Activated gamma-delta T cell treated with anti-CD3 and anti-CD28 coated beads, Interleukin-2, amount 50 U/mL, for 16 hours (primary cell): ENCODE results near the gene FLCN.
"Not testable (repeated sequence)": the region's sequence is repeated elsewhere in the genome, so short reads cannot be mapped to it uniquely, and the experiment has no call there.

Experiments used
- DNase-seq: peaks from one replicate; pipeline ENCODE4 v3.0.0-alpha.2; 2020; ENCODE audit warnings: low read depth

FLCN gene

DNA sequence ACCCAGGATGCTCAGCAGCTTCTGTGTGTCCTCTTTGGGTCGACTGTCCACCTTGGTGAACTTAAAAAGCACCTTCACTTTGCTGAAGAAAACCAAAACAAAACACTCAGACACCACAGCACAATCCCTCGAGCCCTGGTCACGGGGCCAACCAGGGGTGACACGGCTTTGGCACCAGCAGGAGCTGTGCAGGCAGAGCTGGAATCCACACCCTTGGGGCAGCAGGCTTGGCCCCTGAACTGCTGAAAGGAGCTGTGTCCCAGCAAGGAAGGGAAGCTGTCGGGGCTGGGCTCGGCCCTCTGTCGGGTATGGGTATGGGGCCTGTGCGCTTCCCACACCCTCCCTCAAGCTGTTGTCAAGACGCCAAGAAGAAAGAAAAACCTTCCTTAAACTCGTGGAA, 23.2 kb downstream of the FLCN start:
- no peak for DNase-seq

- DNase-seq = no peak
Observed at GRCh38 chr17:17207998-17208397, 29.0 kb downstream of the FLCN start.

- DNase-seq = no peak
Observed at GRCh38 chr17:17206913-17207335, 30.0 kb downstream of the FLCN start.

DNA sequence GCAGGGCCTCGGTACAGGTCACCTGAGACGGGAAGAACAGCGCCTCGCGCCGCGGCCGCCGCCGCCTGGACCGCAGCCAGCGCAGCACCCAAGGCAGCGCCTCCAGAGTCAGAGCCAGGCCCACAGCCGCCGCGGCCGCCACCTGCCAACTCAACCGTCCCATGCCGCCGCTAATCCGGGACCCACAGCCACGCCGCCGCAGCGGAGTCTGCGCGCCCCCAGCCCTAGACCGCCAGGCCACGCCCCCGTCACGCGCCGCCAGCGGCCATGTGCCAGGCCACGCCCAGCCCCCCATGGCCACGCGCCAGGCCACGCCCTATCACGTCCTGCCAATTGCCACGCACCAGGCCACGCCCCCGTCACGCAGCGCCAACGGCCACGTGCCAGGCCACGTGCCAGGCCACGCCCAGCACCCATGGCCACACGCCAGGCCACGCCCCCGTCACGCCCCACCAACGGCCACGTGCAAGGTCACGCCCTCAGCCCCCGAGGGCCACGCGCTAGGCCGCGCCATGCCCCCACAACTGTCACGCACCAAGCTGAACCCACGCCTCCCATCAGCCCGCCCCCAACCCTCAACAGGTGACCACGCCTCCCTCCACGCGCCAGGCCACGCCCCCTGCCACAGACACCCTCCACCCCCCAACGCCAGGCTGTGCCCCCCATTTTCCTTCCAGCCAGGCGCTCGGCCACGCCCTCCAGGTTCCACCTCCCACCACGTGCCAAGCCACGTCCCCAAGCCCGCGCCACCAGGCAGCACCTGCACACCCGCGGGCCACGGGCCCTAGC, 30.6 kb downstream of the FLCN start, which contains the start of gene PLD6:
Gene PLD6 (minus strand): TSS at position 210 of the 789 bp plus-strand sequence. CDS start 47 bp downstream, at position 163.
- DNase-seq = peak; percentile 91

DNA sequence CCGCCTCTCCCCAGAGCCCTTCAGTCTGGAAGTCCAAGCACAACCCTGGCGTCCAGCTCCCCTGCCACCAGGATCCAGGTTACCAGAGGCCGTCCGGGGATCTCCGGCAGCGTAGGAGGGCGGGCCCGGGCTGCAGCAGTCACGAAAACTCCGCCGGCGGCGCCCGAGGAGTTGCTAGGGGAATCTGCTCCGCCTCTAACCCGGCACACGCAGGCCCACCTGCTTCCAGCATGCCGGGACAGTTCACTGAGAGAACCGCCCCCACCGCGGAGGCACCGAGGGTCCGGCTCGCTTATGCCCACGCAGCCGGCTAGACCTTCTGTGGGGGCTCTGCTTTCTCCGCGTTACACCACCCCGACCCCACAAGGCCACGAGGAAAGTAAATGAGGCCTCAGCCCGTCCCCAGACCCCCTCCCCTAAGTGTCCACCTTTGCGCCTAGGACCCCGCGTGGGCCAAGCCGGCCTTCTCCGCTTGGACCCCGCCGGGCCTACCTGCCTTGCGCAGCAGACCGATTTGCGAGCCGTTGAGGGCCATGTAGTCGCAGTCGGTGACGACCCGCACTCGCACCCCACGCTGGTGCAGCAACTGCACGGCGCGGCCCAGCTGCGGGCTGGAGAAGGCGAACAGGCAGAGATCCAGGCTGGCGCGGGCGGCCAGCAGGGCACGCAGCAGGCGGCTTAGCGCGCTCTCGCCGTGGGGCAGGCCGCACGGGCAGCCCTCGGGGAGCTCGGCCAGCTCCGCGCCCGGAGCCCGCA, 31.4 kb downstream of the FLCN start:
- peak; percentile 46 for DNase-seq

GRCh38 chr17:17204635-17205231, 32.2 kb downstream of the FLCN start:
- no peak for DNase-seq

DNA sequence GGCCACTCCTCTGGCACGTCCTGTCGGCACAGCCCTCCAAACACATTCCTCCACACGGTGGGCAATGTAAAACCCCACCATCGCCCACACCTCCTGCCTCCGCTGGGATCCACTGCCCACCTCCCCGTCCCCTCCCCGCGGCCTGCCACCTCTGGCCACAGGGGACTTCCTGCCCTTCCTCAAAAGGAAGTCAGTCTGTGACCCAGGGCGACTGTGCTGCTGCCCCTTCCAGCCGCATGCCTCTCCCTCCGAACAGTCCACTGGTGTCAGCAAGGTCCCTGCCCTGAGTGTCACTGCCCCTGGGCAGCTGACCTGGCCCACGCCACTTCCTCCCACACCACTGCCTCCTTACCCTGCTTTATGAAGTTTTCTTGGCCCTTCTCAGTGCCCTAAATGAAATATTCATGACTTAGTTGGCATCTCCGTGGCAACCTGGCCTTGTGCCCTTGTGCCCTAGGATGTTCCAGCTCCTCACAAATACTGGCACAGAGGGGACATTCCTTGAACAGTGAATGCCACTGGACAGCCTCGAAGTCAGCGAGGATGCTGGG, 32.9 kb downstream of the FLCN start:
- DNase-seq = no peak

DNA sequence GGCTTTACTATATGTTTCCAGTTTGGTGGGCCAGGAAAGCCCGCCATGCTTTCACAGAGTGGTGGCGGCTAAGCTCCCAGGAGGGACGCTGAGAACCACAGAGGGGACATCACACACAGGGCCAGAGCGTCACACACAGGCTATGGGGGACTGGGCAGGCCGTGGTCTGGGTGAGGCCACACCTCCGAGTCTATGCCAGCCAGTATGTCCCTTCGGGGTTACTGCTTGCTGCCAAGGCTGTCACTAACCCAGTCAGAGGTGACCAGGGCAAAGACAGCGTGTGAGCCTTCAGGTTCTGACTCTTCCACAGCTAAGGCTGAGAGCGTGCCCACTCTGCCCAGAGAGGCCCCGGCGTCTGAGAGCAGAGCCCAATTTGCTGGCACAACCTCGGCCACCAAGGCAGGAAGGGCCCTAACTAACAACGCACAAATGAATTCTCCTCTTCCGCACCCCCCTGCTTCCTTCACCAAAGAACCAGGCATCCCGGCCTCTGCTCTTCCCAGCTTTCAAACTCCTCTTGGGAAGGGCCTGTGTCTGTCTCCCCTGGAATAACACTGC, 33.7 kb downstream of the FLCN start:
- no peak for DNase-seq

GRCh38 chr17:17201907-17202306, 35.1 kb downstream of the FLCN start:
- DNase-seq = no peak

GRCh38 chr17:17201271-17201670, 35.7 kb downstream of the FLCN start:
- no peak for DNase-seq

GRCh38 chr17:17200831-17201230, 36.1 kb downstream of the FLCN start:
- DNase-seq = no peak

DNA sequence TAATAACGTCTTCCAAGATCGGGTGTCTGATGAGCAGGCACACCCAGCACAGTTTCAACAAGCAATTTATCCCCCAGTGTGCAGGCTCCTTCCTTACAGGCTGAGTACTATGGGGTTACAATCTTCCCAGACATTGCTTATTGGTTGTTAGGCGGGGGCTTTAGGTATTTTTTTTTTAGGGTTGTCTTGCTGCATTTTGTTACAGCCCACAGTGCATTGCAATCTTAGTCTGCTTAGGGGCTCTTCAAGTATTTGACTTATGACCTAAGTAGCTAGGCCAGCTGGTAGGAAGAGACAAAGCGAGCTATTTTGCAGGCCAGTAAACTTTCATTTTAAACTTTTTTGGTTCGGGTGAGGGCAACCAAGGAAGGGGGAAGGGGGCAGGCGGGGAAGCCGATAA, 36.7 kb downstream of the FLCN start:
- no peak for DNase-seq

- DNase-seq = no peak
Observed at GRCh38 chr17:17198281-17198680, 38.7 kb downstream of the FLCN start.

- DNase-seq = no peak
Observed at GRCh38 chr17:17196776-17197175, 40.2 kb downstream of the FLCN start.

DNA sequence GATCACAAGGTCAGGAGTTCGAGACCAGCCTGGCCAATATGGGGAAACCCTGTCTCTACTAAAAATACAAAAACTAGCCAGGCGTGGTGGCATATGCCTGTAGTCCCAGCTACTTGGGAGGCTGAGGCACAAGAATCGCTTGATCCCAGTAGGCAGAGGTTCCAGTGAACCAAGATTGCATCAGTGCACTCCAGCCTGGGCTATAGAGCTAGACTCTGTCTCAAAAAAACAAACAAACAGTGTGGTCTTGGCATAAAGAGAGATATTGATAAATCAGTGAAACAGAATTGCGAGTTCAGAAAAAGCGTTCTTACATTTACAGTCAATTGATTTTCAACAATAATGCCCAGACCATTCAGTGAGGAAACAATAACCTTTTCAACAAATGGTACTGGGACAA, 41.5 kb downstream of the FLCN start:
- not testable (repeated sequence) for DNase-seq

DNA sequence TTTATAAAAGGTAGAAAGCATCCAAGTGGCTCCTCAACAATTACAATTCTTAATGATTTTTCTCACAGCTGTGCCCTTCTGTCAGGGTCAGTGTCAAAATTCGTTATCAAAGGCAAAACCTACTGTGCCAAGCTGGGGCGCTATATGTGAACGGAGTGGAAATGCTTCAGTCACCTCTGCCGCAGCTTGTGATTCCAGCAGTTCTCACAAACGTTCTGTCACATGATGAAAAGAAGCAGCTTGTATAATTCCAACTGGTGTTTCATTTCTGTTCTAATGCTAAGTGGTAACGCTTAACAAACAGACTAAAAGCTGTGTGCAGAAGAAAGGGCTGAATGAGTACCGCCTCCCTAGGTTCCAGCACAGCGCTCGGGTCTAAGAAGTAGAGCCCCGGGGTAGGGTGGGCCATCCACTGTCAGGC, 45.0 kb downstream of the FLCN start:
- DNase-seq = no peak

DNA sequence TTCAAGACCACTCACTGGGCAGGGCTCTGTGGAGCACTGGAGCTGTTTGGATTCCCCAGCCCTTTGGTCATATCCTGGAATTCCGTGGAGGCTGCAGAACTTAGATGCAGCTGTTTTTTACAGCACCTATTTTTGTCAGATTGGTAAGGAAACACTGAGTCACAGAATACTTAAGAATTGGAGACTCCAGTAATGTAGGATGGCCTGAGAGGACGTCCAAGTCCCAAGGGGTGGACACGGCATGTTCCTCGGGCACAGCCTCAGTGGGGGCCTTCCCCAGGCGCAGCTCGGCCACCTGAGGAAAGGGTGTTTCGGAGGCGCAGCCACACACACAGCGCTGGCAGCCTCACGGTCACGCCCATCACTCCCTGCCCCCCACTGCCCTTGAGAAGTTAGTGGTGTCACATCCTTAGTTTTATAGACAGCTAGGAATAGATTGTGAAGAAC, 45.6 kb downstream of the FLCN start:
- no peak for DNase-seq

DNA sequence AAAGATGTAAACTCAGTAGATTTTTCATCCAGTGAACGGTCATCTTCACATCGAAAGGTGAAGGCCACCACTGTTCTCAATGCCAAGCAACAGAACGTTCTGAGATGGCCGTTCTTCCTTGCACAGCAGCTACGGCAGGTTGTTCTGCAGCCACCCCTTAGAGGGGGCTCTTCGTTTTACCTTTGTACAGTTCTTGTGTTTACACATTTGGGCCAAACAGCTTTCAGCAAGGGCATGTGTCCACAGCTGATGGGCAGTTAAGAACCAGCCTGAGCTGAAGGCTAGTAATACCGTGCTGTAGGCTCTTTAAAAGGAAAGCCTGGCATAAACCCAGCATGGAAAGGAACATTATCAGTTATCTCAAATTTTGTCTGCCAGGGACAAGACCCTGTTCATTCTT, 46.8 kb downstream of the FLCN start:
- no peak for DNase-seq

DNA sequence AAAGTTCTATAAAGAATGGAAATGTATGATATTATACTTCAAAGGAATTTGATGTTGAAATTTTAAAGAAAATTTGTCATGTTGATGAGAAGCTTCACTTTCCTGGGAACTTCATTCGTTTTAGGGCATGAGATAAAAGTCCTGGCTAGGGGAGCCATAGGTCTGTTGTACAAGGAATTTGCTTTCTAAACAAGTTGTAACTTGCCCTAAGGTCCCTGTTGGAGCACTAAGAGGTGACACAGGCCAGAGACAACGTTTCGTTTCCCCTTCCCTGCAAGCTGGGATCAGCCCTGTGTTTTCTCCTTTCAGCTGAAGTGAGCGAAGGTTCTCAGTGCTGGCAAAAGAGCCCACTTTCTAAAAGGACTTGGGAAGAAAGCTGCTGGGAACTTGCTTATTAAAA, 47.4 kb downstream of the FLCN start:
- no peak for DNase-seq

- no peak for DNase-seq
Observed at GRCh38 chr17:17188586-17188985, 48.4 kb downstream of the FLCN start.

- no peak for DNase-seq
Observed at GRCh38 chr17:17186551-17187505, 50.1 kb downstream of the FLCN start.
